ENCODE data around the gene TSEN2. TPM values are rescaled to one million over a fixed set of nuclear protein-coding genes. Genes with fewer than 3 reads are reported as not detected.

TSEN2 gene
- total and polyA plus RNA-seq, 2 of the 4 experiments (the other 2 are of a cell fraction) = 9.5 to 14.2 TPM

DNA sequence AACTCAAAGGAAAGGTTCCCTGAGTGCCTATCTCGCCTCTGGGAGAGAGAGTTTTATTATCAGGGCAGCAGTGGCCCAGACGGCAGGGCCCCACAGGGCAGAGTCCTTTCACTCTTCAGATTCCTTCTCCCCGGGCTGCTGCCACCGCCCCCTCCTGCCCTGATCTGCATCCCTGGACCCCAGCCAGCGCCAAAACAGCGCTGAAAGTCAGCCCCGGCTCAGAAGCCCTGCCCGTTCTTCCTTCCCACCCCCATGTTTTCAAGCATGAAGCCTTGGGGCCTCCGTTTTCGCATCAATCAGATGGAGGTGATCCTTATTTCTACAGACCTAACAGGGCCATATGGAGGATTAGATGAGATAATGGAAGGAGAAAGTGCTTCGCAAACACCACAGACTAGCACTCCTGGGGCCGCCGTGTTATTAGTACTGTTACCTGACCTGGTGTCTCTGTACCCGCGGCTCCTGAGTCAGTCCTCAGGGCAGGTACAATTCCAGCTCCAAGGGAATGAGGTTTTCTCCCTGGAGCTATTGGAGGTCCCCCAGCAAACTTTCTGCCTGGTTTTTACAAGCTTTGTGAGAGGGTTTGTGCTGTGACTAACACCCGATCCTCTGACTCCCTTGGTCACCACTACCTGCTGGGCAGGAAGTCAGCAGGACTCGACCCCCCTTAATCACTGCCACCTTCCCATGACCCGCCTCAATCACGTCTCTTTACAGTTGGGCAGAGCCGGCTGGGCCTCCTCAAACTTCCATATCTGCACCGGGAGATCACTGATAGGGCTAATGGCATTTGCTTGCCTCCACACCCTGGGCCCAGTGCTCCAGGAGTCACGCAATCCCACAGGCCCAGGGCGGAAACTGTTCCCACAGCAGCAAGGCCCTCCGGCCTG, 39.5 kb upstream of the TSEN2 start:
- in situ Hi-C loops (cut with MboI; ENCODE audit: low sequenced_read_pairs) (no loop called here), intact Hi-C loops (cut with micrococcal nuclease) (no loop called here), dilution Hi-C loops (cut with HindIII; ENCODE audit: low sequenced_read_pairs, unreplicated experiment) (no loop called here)
- no peak overlapping the region for H3K18ac ChIP-seq (ENCODE audit: low read depth, low read length)
- H4K20me1 ChIP-seq (ENCODE audit: insufficient read depth, low read length) = no peaks in the 10 kb centered on the region
- 0 out of 2 replicates have a peak overlapping the region, but pooled peaks have one; percentile 24 for H3K4ac ChIP-seq (ENCODE audit: low read depth, low read length)
- H3K14ac ChIP-seq (replicated peaks; ENCODE audit: low read depth, low read length) = no peak overlapping the region; the same call in 1 of the 2 replicates
- 70% methylated on average over 8 of the region's 24 CpGs; no CpG with 5 or more reads in 1 of the 2 experiments for WGBS, 2 experiments (ENCODE audit: extremely low coverage in 2 of 2, insufficient read length in 1 of 2)
- DNase-seq = no peak
- no peak overlapping the region for H2BK120ac ChIP-seq (ENCODE audit: low read depth, low read length)
- H2BK5ac ChIP-seq (ENCODE audit: low read depth, low read length, poor library complexity, severe bottlenecking) = no peak overlapping the region
- H3K27ac ChIP-seq (ENCODE audit: insufficient read depth, low read length) = no peak overlapping the region
- H2BK20ac ChIP-seq (ENCODE audit: low read depth, low read length) = no peak overlapping the region
- no peak; the same call in 1 of the 2 replicates for ATAC-seq (ENCODE audit: low read depth)
- TF ChIP-seq CHD1 (IDR thresholded peaks at IDR 0.05; ENCODE audit: low read depth, low read length) = no peak
- no peak for TF ChIP-seq FOS (IDR thresholded peaks at IDR 0.05; ENCODE audit: low read depth, low read length)
- TF ChIP-seq CEBPB (IDR thresholded peaks at IDR 0.05; ENCODE audit: low read depth, low read length) = no peak
- no peak for TF ChIP-seq MAFK (IDR thresholded peaks at IDR 0.05; ENCODE audit: low read depth, low read length)
- no peak for TF ChIP-seq RFX5 (IDR thresholded peaks at IDR 0.05; ENCODE audit: low read depth, low read length)
- TF ChIP-seq POLR2A (IDR thresholded peaks at IDR 0.05; ENCODE audit: low read depth, low read length) = no peak
- no peak for TF ChIP-seq BHLHE40 (IDR thresholded peaks at IDR 0.05; ENCODE audit: low read depth, low read length)
- TF ChIP-seq RCOR1 (IDR thresholded peaks at IDR 0.05; ENCODE audit: insufficient replicate concordance, low read length) = no peak
- TF ChIP-seq, protein P1, sequence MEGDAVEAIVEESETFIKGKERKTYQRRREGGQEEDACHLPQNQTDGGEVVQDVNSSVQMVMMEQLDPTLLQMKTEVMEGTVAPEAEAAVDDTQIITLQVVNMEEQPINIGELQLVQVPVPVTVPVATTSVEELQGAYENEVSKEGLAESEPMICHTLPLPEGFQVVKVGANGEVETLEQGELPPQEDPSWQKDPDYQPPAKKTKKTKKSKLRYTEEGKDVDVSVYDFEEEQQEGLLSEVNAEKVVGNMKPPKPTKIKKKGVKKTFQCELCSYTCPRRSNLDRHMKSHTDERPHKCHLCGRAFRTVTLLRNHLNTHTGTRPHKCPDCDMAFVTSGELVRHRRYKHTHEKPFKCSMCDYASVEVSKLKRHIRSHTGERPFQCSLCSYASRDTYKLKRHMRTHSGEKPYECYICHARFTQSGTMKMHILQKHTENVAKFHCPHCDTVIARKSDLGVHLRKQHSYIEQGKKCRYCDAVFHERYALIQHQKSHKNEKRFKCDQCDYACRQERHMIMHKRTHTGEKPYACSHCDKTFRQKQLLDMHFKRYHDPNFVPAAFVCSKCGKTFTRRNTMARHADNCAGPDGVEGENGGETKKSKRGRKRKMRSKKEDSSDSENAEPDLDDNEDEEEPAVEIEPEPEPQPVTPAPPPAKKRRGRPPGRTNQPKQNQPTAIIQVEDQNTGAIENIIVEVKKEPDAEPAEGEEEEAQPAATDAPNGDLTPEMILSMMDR (conservative IDR thresholded peaks at IDR 0.05; ENCODE audit: low read depth, low read length) = no peak
- H2AK9ac ChIP-seq (replicated peaks; ENCODE audit: low read depth, low read length, poor library complexity) = no peak overlapping the region
- H3K9me3 ChIP-seq (ENCODE audit: control insufficient read depth, insufficient read depth, low read length) = no peaks in the 10 kb centered on the region
- H3K9ac ChIP-seq (ENCODE audit: low read depth, low read length) = no peak overlapping the region
- no TSS peak for BruUV-seq (replicated peaks)
- H3K36me3 ChIP-seq (ENCODE audit: control insufficient read depth, insufficient read depth, low read length) = no peaks in the 10 kb centered on the region
- H3K79me1 ChIP-seq (ENCODE audit: low read depth in 1 of 2, low read length in 2 of 2) = no peaks in the 10 kb centered on the region
- no peak overlapping the region for H4K91ac ChIP-seq (ENCODE audit: insufficient read depth, low read depth, low read length)
- no peak overlapping the region for H3K4me3 ChIP-seq (ENCODE audit: insufficient read depth, low read depth, low read length)
- no peak overlapping the region for H3K56ac ChIP-seq (ENCODE audit: extremely low read depth, insufficient read depth, low read length)
- ChIA-PET CTCF (no interaction called here), POLR2A (ENCODE audit: unreplicated experiment) (no interaction called here)
- no peak overlapping the region for H4K8ac ChIP-seq (ENCODE audit: low read depth in 2 of 2, low read length in 2 of 2)
- H2AK5ac ChIP-seq (ENCODE audit: low read depth, low read length) = no peak overlapping the region
- H3K27me3 ChIP-seq (ENCODE audit: control insufficient read depth, insufficient read depth, low read length) = peaks cover 6% of the 10 kb centered on the region; the same call in 1 of the 2 replicates
- H4K5ac ChIP-seq (ENCODE audit: low read depth, low read length) = no peak overlapping the region
- H2BK15ac ChIP-seq (ENCODE audit: low read depth, low read length) = no peak overlapping the region; the same call in 2 of the 3 replicates
- no peak overlapping the region for H3K23ac ChIP-seq (ENCODE audit: low read depth, low read length)
- H3K4me1 ChIP-seq (ENCODE audit: control insufficient read depth, insufficient read depth, low read length) = peaks cover 8% of the 10 kb centered on the region
- no peak overlapping the region for H3K4me2 ChIP-seq (ENCODE audit: low read depth, low read length)
- peak overlapping the region; percentile 64 for H2AFZ ChIP-seq (replicated peaks; ENCODE audit: low read length, poor library complexity)
- no peaks in the 10 kb centered on the region for H3K9me1 ChIP-seq (ENCODE audit: insufficient read depth, low read length)

Measured in IMR-90 (cell line).